HG02973 (cell line): ENCODE data around the gene RAB11B.
"Not testable (repeated sequence)": the region's sequence is repeated elsewhere in the genome, so short reads cannot be mapped to it uniquely, and the experiment has no call there.

Source experiments
- ATAC-seq: cut with Tn5 transposase; IDR thresholded peaks from one replicate; pipeline ENCODE4 v1.9.1; 2021; ENCODE audit warnings: moderate library complexity; ENCODE audit not compliant: unreplicated experiment

RAB11B gene

DNA sequence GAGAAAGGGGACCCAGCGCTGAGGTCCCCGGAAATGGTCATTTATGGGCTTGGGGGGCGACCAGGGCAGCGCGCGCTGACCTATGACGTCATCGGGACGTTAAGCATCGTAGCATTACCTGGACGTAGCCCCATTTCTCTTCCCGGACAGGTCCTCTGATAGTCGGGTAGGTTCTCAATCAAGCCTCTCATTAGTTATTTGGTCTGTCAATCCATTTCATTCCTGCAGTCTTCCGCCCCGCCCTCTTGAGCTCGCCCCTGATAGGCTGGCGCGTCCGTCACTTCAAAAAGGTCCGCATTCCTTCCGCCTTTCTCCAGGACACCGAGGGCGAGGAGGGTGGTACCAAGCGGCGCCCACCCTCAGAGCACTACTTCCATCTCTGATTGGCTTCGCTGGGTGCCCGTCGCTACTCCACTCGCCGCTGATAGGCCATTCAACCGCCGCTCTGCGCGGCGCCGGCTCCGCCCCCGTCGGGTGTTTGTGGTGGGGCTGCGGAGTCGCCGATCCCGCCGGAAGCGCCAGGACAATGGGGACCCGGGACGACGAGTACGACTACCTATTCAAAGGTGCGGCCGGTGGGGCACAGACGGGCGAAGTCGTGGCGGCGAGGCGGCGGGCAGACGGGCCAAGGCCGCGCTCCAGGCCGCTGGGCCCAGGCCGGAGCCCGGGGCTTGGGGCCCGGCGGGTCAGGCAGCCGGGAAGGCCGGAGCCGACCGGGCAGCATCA lies at the start of gene RAB11B:
TSS of gene RAB11B (plus strand) at position 470 of the 726 bp plus-strand sequence. CDS start at position 527, 57 bp downstream.
- ATAC-seq: peak; percentile 89

GRCh38 chr19:8341504-8341903 lies 48.7 kb upstream of the RAB11B start:
- ATAC-seq: not testable (repeated sequence)

DNA sequence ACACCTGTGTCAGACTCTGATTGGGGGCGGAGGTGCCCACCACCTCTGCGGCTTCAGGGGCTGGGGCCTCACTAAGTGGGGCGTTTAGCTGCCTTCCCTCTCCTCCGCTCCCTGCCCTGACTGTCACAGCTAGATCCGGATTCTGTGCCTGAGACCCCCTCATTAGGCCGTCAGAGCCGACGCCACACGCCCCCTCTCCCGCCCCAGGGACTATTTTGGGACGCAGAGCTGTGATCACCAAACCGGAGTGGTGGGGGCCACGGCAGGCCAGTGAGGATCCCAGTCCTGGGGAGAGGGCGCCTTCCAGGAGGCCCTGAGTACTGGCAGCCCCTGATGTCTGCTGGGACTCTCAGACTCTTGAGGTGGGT lies 47.9 kb upstream of the RAB11B start:
- no peak for ATAC-seq

DNA sequence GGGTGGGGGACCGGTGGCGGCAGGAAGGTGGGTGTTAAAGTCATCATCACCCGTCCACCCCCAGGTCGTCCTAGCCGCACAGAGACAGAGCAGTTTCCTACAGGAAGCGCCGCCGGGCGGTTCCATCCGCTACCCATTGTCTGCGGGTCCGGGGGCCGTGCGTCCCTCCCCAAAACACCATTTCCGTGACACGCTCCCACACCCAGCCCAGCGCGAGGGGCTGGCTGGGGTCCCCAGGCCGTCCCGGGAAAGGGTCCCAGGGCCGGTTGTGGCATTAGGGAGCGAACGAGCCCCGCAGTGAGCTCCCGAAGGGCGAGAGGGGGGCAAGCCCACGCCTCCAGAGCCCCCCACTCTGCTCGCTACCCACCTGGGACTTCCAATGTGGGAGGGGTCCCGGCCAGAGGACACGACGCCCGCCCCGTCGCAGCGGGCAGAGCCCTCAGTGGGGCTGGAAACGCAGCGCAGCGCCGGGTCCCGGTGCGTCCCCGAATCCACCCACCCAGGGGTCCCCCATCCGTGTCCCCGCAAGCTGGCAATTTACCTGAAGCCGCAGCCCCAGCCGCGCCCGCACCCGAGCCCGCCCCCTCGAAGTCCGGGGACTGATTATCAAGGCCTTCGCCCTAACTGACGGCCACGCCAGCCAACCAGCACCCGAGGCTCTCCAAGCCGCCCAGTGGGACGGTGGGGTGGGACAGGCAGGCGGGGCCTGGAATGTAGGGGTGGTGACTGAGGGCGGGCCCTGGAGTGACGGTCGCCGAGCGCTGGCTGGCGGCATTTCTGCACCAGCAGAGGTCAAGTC lies 47.3 kb upstream of the RAB11B start, which contains the start of gene KANK3:
TSS of gene KANK3 (minus strand) at position 579 of the 799 bp plus-strand sequence. CDS start 5,434 bp downstream, outside the sequence.
- ATAC-seq: peak; percentile 88

DNA sequence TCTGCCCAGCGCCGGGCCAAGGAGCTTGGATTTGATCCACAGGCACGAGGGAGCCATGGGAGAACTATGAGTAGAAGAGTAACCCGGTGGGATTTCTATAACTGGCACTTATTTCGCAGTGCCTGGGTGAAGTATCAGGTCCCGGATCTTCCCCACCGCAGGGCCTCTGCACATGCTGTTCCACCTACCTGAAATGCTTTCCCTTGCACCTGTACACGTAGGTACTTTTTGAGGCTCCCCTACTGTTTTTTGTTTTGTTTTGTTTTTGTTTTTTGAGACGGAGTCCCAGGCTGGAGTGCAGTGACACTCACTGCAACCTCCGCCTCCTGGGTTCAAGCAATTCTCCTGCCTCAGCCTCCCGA lies 46.7 kb upstream of the RAB11B start:
- ATAC-seq: no peak

DNA sequence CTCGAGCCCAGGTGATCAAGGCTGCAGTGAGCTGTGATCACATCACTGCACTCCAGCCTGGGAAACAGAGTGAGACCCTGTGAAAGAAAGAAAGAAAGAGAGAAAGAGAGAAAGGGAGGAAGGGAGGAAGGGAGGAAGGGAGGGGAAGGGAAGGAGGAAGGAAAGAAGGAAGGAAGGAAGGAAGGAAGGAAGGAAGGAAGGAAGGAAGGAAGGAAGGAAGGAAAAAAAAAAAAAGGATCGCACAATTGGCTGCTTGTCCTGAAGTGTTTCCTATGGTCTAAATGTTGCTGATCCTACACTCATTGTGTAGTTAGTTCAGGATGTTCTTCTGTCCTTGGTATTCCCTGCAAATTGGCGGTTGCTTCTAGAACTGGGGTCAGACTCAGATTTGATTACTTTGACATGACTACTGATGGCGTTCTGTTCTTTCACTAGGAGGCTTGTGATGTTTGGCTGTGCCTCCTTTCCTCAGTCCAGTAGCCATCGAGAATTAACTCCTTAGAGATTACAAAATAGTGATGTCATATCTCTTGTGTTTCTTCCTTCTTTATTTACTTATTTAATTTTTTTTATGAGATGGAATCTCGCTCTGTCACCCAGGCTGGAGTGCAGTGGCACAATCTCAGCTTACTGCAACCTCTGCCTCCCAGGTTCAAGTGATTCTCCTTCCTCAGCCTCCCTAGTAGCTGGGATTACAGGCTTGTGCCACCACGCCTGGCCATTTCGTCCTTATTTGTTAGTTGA lies 40.4 kb upstream of the RAB11B start:
- ATAC-seq: not testable (repeated sequence)

- ATAC-seq: no peak
Measured at GRCh38 chr19:8352134-8352827, 37.9 kb upstream of the RAB11B start.

DNA sequence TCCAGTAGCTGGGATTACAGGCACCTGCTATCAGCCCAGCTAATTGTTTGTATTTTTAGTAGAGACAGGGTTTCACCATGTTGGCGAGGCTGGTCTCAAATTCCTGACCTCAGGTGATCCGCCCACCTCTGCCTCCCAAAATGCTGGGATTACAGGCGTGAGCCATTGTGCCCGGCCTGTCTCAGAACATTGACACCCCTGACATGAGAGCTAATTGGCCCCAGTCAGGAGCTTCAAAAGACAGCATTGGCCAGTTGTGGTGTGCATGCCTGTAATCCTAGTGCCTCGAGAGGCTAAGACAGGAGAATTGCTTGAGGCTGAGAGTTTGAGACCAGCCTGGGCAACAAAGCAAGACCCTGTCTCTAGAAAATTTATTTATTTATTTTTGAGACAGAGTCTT lies 37.3 kb upstream of the RAB11B start:
- not testable (repeated sequence) for ATAC-seq

- ATAC-seq: no peak
Measured at GRCh38 chr19:8355631-8356402, 34.3 kb upstream of the RAB11B start.

GRCh38 chr19:8357007-8357521 lies 33.1 kb upstream of the RAB11B start:
- no peak for ATAC-seq

- no peak for ATAC-seq
Measured at GRCh38 chr19:8358948-8359347, 31.2 kb upstream of the RAB11B start.

DNA sequence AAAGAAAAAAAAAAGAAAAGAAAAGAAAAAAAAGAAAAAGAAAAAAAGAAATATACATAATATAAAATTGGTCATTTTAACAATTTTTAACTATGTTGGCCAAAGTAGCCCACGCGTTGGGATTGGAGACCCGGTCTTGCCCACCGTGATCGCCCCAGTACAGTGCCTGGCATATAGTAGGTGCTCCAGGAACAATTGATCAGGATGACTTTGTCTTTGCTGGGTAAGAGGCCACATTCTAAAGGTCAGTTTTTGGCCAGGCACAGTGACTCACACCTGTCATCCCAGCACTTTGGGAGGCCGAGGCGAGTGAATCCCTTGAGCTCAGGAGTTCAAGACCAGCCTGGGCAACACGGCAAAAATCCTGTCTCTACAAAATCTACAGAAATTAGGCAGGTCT lies 30.0 kb upstream of the RAB11B start:
- ATAC-seq: no peak

- no peak for ATAC-seq
Measured at GRCh38 chr19:8361921-8362793, 28.0 kb upstream of the RAB11B start.

DNA sequence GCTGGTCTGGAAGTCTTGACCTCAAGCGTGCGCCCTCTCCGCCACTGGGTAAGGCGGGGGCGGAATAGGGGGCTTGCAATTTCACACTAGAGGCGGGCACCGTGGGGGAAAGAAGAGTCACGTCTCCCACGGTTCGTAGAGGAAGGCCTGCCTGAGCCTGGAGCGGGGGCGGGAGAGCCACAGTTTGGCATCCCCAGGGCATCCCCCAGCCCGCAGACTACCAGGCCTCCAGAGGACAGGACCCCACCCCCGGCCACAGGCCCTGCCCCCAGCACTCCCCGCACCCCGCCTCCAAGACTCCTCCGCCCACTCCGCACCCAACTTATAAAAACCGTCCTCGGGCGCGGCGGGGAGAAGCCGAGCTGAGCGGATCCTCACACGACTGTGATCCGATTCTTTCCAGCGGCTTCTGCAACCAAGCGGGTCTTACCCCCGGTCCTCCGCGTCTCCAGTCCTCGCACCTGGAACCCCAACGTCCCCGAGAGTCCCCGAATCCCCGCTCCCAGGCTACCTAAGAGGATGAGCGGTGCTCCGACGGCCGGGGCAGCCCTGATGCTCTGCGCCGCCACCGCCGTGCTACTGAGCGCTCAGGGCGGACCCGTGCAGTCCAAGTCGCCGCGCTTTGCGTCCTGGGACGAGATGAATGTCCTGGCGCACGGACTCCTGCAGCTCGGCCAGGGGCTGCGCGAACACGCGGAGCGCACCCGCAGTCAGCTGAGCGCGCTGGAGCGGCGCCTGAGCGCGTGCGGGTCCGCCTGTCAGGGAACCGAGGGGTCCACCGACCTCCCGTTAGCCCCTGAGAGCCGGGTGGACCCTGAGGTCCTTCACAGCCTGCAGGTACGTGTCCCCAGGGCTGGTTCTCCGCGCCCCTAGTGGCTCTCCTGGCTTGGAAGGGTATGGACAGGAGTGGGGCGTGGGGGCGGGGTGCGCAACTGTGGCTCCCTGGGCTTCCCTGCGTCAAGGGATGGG lies 26.1 kb upstream of the RAB11B start, which contains the start of gene ANGPTL4:
TSS of gene ANGPTL4 (plus strand) at position 353 of the 969 bp plus-strand sequence. CDS start at position 520, 167 bp downstream.
- no peak for ATAC-seq

DNA sequence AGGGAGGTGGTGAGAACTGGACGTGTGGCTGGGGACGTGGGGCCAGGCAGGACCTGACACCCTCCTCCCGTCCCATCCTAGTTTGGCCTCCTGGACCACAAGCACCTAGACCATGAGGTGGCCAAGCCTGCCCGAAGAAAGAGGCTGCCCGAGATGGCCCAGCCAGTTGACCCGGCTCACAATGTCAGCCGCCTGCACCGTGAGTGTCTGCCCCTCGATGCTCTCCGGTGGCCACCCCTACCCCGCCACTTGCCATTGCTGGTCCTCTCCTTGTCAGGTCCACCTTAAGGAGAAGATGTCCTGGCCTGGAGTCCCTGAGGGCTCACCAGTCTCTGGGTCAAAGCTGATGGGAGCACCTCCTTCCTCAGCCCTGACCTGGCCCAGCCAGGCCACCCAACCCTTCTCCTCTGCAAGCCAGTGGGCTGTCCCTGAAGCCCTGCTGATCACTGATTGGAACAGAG lies 24.0 kb upstream of the RAB11B start:
- ATAC-seq: no peak

GRCh38 chr19:8366961-8367326 lies 23.2 kb upstream of the RAB11B start:
- no peak for ATAC-seq

DNA sequence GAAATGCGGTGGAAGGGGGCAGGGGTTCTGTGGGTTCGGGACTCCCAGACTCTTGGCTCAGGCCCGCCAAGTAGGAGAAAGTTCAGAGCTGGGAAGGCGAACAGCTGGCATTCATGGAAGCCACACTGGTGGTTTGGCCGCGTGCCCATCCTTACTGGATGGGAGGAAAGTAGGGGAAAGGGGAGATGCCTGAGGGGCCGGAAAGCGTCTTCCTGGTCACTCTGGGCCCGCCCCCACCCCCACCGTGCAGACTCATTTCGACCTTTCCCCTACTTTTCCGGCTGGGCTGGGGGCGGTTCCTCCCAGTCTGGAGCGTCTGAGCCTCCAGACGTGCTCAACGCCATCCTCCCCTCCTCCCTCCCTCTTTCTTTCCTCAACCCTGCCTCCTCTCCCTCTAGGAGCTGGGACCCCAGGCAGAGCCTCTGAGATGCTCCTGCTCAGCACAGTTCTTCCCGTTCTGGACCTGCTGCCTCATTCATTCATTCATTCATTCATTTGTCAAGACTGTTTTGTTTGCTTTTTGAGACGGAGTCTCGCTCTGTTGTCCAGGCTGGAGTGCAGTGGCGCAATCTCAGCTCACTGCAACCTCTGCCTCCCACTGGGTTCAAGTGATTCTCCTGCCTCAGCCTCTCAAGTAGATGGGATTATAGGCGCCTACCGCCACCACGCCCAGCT lies 22.7 kb upstream of the RAB11B start:
- ATAC-seq: no peak
